B cell (primary cell): ENCODE data around the gene UBE2O. TPM values are rescaled to one million over a fixed set of nuclear protein-coding genes. Genes with fewer than 3 reads are reported as not detected.

Experiments
- ATAC-seq: fragments of 200-7000 bp; cut with Tn5 transposase; one replicate; pipeline ENCODE4 v1.10.0; 2021; ENCODE audit warnings: low read depth, mild to moderate bottlenecking, moderate number of reproducible peaks, moderate library complexity
- CTCF ChIA-PET: fragments of 350-600 bp; sonication (Branson Sonifier 250); formaldehyde crosslinking; loops from one replicate; lab custom pipeline; 2021; ENCODE audit warnings: antibody characterized with exemption, inconsistent platforms; lab: Charles Lee
- POLR2A ChIA-PET: fragments of 350-600 bp; sonication (Branson Sonifier 250); formaldehyde crosslinking; loops from one replicate; lab custom pipeline; 2021; ENCODE audit warnings: antibody characterized with exemption; lab: Charles Lee
- DNase-seq: peaks from one replicate; pipeline ENCODE4 v3.0.0; 2013
- H2AFZ ChIP-seq: 2 replicates; pipeline ENCODE4 v1.6.1; 2012; ENCODE audit warnings: mild to moderate bottlenecking, low read depth, low read length; ENCODE audit not compliant: insufficient read depth, poor library complexity, severe bottlenecking
- H3K27ac ChIP-seq, 2 donors: 1 replicate in 1 of 2; 2 replicates in 1 of 2; pipeline ENCODE4 v1.5.1; 2012 to 2013; ENCODE audit warnings: low read length in 2 of 2, mild to moderate bottlenecking in 2 of 2, moderate library complexity in 1 of 2
- H3K27me3 ChIP-seq, 4 experiments: fragments of 200-600 bp in 1 of 4; sonication (generic) in 1 of 4; replicated peaks in 1 of 4; 1 replicate in 2 of 4; 2 replicates in 2 of 4; pipeline versions ENCODE4 v1.6.1 to v1.7.0; 2013 to 2016; ENCODE audit warnings: low read length in 3 of 4, mild to moderate bottlenecking in 2 of 4, mixed read lengths in 1 of 4, moderate library complexity in 1 of 4; ENCODE audit not compliant: insufficient read depth in 4 of 4, control insufficient read depth in 3 of 4; ENCODE audit errors: control extremely low read depth in 1 of 4
- H3K36me3 ChIP-seq, 2 experiments: replicated peaks in 1 of 2; 1 replicate in 1 of 2; 2 replicates in 1 of 2; pipeline versions ENCODE4 v1.6.1 to v1.7.1; 2013; ENCODE audit warnings: low read length in 1 of 2; ENCODE audit not compliant: insufficient read depth in 2 of 2, control insufficient read depth in 1 of 2; ENCODE audit errors: control extremely low read depth in 1 of 2, extremely low read depth in 1 of 2
- H3K4me1 ChIP-seq, 2 donors: fragments of 200-600 bp in 1 of 2; sonication (generic) in 1 of 2; 1 replicate in 1 of 2; 2 replicates in 1 of 2; pipeline versions ENCODE4 v1.5.1 to v1.6.1; 2013 to 2017; ENCODE audit warnings: low read length in 2 of 2; ENCODE audit not compliant: control insufficient read depth in 2 of 2, insufficient read depth in 2 of 2
- H3K4me2 ChIP-seq: replicated peaks from 2 replicates; pipeline ENCODE3; 2012; ENCODE audit warnings: mild to moderate bottlenecking, low read depth, low read length; ENCODE audit not compliant: poor library complexity, severe bottlenecking
- H3K4me3 ChIP-seq, 5 experiments: fragments of 200-600 bp in 1 of 5; sonication (generic) in 1 of 5; 1 replicate in 3 of 5; 2 replicates in 2 of 5; pipeline versions ENCODE4 v1.5.1 to v1.7.0; 2011 to 2016; ENCODE audit warnings: low read length in 4 of 5, mild to moderate bottlenecking in 4 of 5, low read depth in 2 of 5, control low read depth in 1 of 5, moderate library complexity in 1 of 5; ENCODE audit not compliant: insufficient read depth in 1 of 5; ENCODE audit errors: control extremely low read depth in 1 of 5, extremely low read depth in 1 of 5
- H3K79me2 ChIP-seq: fragments of 200-600 bp; sonication (generic); one replicate; pipeline ENCODE4 v1.6.0; 2016; ENCODE audit warnings: low read length; ENCODE audit not compliant: control insufficient read depth, insufficient read depth
- H3K9ac ChIP-seq: fragments of 200-600 bp; sonication (generic); 2 replicates; pipeline ENCODE4 v1.6.1; 2017; ENCODE audit warnings: mild to moderate bottlenecking, low read length, moderate library complexity
- H3K9me3 ChIP-seq, 3 donors: one replicate each; pipeline versions ENCODE4 v1.6.1 to v1.7.1; 2013; ENCODE audit warnings: low read length in 2 of 3; ENCODE audit not compliant: control insufficient read depth in 2 of 3, insufficient read depth in 1 of 3; ENCODE audit errors: control extremely low read depth in 1 of 3
- H4K20me1 ChIP-seq: 2 replicates; pipeline ENCODE4 v1.6.0; 2012; ENCODE audit warnings: mild to moderate bottlenecking, low read length; ENCODE audit not compliant: insufficient read depth, control insufficient read depth, poor library complexity, severe bottlenecking
- H3K27ac Mint-ChIP-seq: one replicate; pipeline ENCODE4 v1.8.0; 2021; ENCODE audit warnings: mixed read lengths
- H3K27me3 Mint-ChIP-seq: one replicate; pipeline ENCODE4 v1.8.0; 2021; ENCODE audit warnings: mixed read lengths
- H3K4me1 Mint-ChIP-seq: one replicate; pipeline ENCODE4 v1.8.0; 2021; ENCODE audit warnings: mixed read lengths
- H3K4me3 Mint-ChIP-seq: one replicate; pipeline ENCODE4 v1.8.0; 2021; ENCODE audit warnings: mixed read lengths
- H3K9me3 Mint-ChIP-seq: one replicate; pipeline ENCODE4 v1.8.0; 2022; ENCODE audit warnings: mixed read lengths; ENCODE audit not compliant: insufficient read depth
- EZH2 ChIP-seq: IDR thresholded peaks from 2 replicates; pipeline ENCODE4 v1.6.1; 2012; ENCODE audit warnings: borderline replicate concordance, low read depth, mild to moderate bottlenecking, moderate library complexity, low read length; ENCODE audit not compliant: insufficient read depth, poor library complexity, severe bottlenecking
- WGBS: methylation state at CpG from one replicate; pipeline ENCODE4 v1.1.5; 2013; ENCODE audit warnings: missing lambda C conversion rate; ENCODE audit not compliant: insufficient coverage; 5-methylcytosine and 5-hydroxymethylcytosine counted together
- intact Hi-C: fragments of 100-400 bp; cut with micrococcal nuclease; formaldehyde crosslinking; loops from one replicate; pipeline ENCODE4 v1.10.0; 2022
- polyA plus RNA-seq: library from polyadenylated mRNA; depleted of rRNA; stranded (reverse); fragments of >200 nt; gene quantifications from 2 replicates; pipeline ENCODE4 v1.2.3, GENCODE V29; 2012
- total RNA-seq, 2 donors: library from RNA; stranded (reverse); fragments of 120-200 nt in 1 of 2; gene quantifications; 1 replicate in 1 of 2; 2 replicates in 1 of 2; pipeline versions ENCODE4 v1.2.3 to v1.2.4, GENCODE V29; 2013 to 2022
- TF ChIP-seq, protein P1 (sequence below): fragments of 200-600 bp; IDR thresholded peaks from one replicate; pipeline ENCODE4 v1.8.0; 2022; ENCODE audit warnings: antibody characterized with exemption, mild to moderate bottlenecking

The UBE2O gene
- total and polyA plus RNA-seq, 2 donors (not counting 1 experiment from before 2014, with no cell fraction given), result 41.3 to 54.0 TPM

GRCh38 chr17:76491271-76492122, 38.5 kb upstream of the UBE2O start:
- CTCF ChIA-PET, result interaction anchor here (1.4 to 20.8 kb wide), 6 partner anchors 4 to 32 kb away, joined by 7 to 256 read pairs (median 26); partner anchors contain the start of genes AANAT and RHBDF2
- Histone ChIP-seq H3K27me3 (no peaks in the 10 kb centered on the region), H3K4me3 (peak overlapping the region in 4 of 5 experiments; percentile 43 to 60 (median 50)), H4K20me1 (peaks cover 31% of the 10 kb centered on the region), H3K27ac (peak overlapping the region; percentile 75 to 94), H3K9ac (peak overlapping the region; percentile 53), H3K4me1 (peaks cover 72 to 94% of the 10 kb centered on the region in 2 donors), H3K79me2 (peaks cover 64% of the 10 kb centered on the region), H3K36me3 (peaks cover 0 to 22% of the 10 kb centered on the region in 2 experiments), H3K4me2 (peak overlapping the region; percentile 82), H2AFZ (no peak overlapping the region), H3K9me3 (no peaks in the 10 kb centered on the region)
- intact Hi-C loops, result loop anchor here (10.0 kb wide), 1 partner anchor 217 kb away; no protein-coding TSS in a partner anchor
- Mint-ChIP-seq H3K9me3 (no peaks in the 10 kb centered on the region), H3K4me1 (peaks cover 87% of the 10 kb centered on the region), H3K4me3 (peak overlapping the region; percentile 89), H3K27me3 (no peaks in the 10 kb centered on the region), H3K27ac (peak overlapping the region; percentile 98)
- 40% methylated on average over 16 of the region's 17 CpGs for WGBS
- no peak for DNase-seq
- peak; percentile 8 for ATAC-seq
- TF ChIP-seq, protein P1, sequence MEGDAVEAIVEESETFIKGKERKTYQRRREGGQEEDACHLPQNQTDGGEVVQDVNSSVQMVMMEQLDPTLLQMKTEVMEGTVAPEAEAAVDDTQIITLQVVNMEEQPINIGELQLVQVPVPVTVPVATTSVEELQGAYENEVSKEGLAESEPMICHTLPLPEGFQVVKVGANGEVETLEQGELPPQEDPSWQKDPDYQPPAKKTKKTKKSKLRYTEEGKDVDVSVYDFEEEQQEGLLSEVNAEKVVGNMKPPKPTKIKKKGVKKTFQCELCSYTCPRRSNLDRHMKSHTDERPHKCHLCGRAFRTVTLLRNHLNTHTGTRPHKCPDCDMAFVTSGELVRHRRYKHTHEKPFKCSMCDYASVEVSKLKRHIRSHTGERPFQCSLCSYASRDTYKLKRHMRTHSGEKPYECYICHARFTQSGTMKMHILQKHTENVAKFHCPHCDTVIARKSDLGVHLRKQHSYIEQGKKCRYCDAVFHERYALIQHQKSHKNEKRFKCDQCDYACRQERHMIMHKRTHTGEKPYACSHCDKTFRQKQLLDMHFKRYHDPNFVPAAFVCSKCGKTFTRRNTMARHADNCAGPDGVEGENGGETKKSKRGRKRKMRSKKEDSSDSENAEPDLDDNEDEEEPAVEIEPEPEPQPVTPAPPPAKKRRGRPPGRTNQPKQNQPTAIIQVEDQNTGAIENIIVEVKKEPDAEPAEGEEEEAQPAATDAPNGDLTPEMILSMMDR, result no peak
- TF ChIP-seq EZH2, result no peak
- POLR2A ChIA-PET, result interaction anchor here (0.6 to 23.6 kb wide), 7 partner anchors 7 to 84 kb away, joined by 3 to 478 read pairs (median 6); partner anchors contain the start of genes AANAT and RHBDF2
